ENCODE measurements around the gene RCL1.

DNA sequence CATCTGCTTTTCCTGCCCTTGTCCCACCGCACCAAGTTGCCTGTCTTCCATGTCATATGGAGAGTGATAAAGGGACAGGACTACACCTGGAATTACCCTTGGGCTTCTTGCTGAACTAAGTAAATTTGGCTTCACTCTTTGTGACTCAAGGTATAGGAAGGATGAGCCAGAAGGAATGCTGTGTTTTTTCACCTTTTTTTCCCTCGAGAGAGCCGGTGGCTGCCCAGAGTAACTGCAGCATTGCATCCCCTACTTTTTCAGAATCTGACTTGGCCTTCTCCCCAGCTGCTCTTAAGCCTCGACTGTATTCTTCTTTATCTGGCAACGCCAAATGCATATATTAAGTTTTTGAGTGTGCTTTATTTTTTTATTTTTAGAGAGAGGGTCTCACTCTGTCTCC, 38.4 kb downstream of the RCL1 start:
- TF ChIP-seq, protein P1, sequence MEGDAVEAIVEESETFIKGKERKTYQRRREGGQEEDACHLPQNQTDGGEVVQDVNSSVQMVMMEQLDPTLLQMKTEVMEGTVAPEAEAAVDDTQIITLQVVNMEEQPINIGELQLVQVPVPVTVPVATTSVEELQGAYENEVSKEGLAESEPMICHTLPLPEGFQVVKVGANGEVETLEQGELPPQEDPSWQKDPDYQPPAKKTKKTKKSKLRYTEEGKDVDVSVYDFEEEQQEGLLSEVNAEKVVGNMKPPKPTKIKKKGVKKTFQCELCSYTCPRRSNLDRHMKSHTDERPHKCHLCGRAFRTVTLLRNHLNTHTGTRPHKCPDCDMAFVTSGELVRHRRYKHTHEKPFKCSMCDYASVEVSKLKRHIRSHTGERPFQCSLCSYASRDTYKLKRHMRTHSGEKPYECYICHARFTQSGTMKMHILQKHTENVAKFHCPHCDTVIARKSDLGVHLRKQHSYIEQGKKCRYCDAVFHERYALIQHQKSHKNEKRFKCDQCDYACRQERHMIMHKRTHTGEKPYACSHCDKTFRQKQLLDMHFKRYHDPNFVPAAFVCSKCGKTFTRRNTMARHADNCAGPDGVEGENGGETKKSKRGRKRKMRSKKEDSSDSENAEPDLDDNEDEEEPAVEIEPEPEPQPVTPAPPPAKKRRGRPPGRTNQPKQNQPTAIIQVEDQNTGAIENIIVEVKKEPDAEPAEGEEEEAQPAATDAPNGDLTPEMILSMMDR (IDR thresholded peaks at IDR 0.05), result no peak
- TF ChIP-seq HOXA7 (CRISPR knock-in tag; IDR thresholded peaks at IDR 0.05), result no peak
- TF ChIP-seq POLR2A (IDR thresholded peaks at IDR 0.05; ENCODE audit: low read length), result no peak
- TF ChIP-seq, protein P2, sequence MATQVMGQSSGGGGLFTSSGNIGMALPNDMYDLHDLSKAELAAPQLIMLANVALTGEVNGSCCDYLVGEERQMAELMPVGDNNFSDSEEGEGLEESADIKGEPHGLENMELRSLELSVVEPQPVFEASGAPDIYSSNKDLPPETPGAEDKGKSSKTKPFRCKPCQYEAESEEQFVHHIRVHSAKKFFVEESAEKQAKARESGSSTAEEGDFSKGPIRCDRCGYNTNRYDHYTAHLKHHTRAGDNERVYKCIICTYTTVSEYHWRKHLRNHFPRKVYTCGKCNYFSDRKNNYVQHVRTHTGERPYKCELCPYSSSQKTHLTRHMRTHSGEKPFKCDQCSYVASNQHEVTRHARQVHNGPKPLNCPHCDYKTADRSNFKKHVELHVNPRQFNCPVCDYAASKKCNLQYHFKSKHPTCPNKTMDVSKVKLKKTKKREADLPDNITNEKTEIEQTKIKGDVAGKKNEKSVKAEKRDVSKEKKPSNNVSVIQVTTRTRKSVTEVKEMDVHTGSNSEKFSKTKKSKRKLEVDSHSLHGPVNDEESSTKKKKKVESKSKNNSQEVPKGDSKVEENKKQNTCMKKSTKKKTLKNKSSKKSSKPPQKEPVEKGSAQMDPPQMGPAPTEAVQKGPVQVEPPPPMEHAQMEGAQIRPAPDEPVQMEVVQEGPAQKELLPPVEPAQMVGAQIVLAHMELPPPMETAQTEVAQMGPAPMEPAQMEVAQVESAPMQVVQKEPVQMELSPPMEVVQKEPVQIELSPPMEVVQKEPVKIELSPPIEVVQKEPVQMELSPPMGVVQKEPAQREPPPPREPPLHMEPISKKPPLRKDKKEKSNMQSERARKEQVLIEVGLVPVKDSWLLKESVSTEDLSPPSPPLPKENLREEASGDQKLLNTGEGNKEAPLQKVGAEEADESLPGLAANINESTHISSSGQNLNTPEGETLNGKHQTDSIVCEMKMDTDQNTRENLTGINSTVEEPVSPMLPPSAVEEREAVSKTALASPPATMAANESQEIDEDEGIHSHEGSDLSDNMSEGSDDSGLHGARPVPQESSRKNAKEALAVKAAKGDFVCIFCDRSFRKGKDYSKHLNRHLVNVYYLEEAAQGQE (IDR thresholded peaks at IDR 0.05), result no peak
